ENCODE results near the gene KCNQ1.

The KCNQ1 gene

DNA sequence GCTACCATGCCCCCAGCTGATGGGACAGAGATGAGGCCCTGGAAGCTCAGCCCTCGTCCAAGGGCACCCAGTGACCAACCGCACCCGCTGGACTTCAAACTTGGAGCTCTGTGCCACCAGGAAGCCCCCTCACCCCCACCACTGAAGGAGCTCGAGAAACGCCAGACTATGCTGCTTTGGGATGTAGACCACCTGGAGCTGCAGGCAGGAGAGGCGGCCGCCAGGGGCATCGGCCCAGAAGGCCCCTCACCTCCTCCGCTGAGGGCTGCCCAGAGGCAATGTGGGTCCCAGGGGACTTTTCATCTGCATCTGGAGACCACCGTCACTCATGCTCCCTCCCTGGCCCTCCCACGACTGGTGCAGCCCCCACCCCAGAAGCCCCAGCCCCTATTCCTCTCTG lies 412.5 kb downstream of the KCNQ1 start:
- no peaks in the 10 kb centered on the region for H3K9me3 Mint-ChIP-seq
- H3K4me3 Mint-ChIP-seq: no peak overlapping the region
- ATAC-seq (no peak), DNase-seq (ENCODE audit: low spot score in 2 of 2) (no peak)
- no peaks in the 10 kb centered on the region for H3K36me3 Mint-ChIP-seq
- H3K27ac Mint-ChIP-seq: no peak overlapping the region
- no peaks in the 10 kb centered on the region for H3K4me1 Mint-ChIP-seq

DNA sequence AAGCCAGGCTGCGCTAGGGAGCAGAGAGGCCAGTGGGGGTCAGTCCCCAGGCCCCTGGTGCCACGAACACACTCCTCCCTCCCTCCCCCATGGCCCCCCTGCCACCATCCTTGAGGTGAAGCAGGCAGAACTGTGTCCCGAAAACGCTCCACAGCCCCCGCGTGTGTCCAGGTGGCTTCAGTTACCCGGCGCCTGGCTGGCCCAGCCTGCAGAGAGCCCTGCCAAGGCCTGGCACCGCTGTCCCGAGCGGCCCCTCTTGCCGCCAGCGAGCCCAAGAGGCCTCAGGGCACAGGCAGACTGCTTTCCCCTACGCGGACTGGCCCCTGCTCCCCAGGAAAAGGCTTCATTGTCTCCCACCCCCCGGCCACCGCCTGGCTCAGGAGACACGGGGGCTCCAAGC lies 413.1 kb downstream of the KCNQ1 start:
- Mint-ChIP-seq H3K36me3 (no peaks in the 10 kb centered on the region), H3K4me1 (no peaks in the 10 kb centered on the region), H3K27ac (no peak overlapping the region), H3K9me3 (no peaks in the 10 kb centered on the region), H3K4me3 (no peak overlapping the region)
- ATAC-seq: no peak
- no peak for DNase-seq (ENCODE audit: low spot score in 2 of 2)

DNA sequence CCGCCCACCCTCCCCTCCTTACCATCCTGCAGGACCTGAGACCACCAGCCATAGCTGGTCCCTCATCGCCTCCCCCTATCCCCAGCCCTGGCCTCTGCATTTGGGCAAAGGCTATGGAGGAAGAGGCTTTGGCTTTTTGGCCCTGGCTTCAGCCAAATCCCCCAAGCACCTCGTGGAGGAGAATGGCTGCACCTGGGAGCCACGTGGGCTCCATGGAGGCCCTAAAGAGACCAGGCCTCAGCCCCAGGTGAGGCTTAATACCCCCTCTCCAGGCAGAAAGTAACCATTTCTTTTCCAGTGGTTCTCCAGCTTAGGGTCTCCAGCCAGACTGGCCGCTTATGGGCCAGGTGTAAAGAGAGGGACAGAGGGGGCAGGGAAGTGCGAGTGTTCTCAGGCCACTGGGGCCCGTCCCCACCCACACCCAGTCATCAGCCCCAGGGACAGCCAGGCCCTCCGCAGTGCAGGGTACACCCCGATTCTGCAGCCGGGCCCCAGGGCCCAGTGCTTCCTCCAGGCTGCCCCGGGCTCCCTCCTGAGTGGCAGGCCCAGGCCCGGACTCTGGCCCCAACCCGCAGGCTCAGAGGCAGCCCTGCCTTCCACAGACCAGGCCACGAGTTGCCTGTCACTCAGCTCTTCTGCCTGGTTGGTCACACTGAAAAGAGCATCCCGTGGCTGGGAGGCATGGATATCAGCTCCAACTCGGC lies 414.3 kb downstream of the KCNQ1 start:
- Mint-ChIP-seq H3K27ac (no peak overlapping the region), H3K36me3 (no peaks in the 10 kb centered on the region), H3K4me3 (no peak overlapping the region)

DNA sequence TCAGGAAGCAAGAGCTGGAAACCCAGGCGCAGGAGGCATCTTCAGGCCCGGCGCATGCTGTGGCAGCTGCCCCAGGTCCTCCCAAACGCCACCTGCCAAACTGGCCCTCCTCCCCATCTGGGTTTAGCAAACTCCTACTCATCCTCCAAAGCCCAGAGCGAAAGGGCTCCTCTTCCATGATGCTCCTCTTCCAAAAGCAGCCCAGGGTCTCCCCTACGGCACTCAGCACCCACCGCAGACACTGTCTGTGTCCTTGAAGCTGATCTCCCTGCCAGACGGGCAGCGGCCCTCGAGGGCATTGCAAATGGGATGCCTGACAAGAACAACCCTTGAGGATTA lies 414.9 kb downstream of the KCNQ1 start:
- Mint-ChIP-seq H3K36me3 (no peaks in the 10 kb centered on the region), H3K4me3 (no peak overlapping the region), H3K9me3 (no peaks in the 10 kb centered on the region), H3K4me1 (no peaks in the 10 kb centered on the region), H3K27ac (no peak overlapping the region)
- DNase-seq (ENCODE audit: low spot score in 2 of 2) (no peak), ATAC-seq (no peak)

More for the DNA sequence above, 414.3 kb downstream of the KCNQ1 start:
- H3K9me3 Mint-ChIP-seq: no peaks in the 10 kb centered on the region
- H3K4me1 Mint-ChIP-seq: no peaks in the 10 kb centered on the region
- ATAC-seq (no peak), DNase-seq (ENCODE audit: low spot score in 2 of 2) (no peak)

DNA sequence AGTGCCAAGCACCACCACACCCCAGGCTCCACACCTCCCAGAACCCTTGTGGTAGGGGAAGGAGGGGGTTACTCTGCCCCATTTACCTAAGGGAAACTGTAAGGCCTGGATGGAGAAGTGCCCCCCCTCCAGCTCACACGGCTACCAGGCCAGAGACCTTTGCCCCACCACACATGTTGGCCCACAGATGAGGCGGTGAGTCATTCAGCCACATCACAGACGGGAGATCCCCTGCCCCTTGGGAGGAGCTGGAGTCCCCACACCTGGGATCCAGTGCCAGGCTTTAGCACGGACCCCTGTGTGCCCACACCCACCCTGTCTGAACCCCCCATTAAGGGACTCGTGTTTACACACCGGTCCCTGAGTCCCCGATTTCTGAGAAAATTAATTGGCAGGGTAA lies 415.8 kb downstream of the KCNQ1 start:
- Mint-ChIP-seq H3K27ac (no peak overlapping the region), H3K9me3 (no peaks in the 10 kb centered on the region), H3K4me1 (no peaks in the 10 kb centered on the region), H3K36me3 (no peaks in the 10 kb centered on the region), H3K4me3 (no peak overlapping the region)
- ATAC-seq: peak; percentile 73
- no peak for DNase-seq (ENCODE audit: low spot score in 2 of 2)

DNA sequence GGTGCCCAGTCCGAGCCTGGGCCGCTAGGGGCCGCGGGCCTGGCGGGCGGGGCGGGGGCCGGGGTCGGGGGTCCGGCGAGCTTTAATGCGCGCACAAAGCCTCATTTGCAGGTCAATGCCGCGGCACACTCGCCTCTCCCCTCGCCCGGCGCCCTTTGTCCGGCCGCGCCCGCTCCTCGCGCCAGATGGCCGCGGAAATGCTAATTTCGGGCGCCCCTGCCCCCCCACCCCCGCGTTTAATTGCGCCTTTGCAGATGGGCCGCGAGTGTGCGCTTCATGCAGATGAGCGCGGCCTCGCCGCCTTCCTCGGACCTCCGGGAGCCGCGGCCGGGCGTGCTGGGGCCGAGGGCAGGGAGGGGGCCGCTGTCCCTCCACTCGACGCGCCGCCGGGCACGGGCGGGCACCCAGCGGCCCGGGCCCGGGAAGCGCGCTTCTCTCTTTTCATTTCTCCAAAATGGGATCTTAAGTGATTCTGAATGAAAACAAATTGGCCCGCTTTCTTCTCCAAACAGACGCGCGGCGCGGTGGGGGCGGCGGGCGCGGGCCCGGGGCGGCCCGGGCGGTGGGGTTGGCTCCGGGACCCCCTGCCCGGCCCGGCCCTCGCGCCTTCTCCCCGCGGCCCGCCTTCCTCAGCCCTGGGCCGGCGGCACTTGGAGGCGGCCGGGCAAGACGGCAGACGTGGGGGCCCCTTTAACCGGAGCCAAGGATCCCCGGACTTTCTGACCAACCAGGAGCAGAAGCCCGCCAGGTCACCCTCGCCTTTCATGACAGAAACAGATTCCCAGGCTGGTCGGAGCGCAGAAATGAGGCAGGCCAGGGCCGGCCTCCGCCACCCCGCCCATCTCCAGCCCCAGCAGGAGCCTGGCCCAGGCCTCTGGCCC lies 417.8 kb downstream of the KCNQ1 start:
- Mint-ChIP-seq H3K4me3 (no peak overlapping the region), H3K9me3 (no peaks in the 10 kb centered on the region), H3K27ac (no peak overlapping the region), H3K36me3 (no peaks in the 10 kb centered on the region), H3K4me1 (no peaks in the 10 kb centered on the region)
- no peak for ATAC-seq
- DNase-seq (ENCODE audit: low spot score in 2 of 2): no peak

DNA sequence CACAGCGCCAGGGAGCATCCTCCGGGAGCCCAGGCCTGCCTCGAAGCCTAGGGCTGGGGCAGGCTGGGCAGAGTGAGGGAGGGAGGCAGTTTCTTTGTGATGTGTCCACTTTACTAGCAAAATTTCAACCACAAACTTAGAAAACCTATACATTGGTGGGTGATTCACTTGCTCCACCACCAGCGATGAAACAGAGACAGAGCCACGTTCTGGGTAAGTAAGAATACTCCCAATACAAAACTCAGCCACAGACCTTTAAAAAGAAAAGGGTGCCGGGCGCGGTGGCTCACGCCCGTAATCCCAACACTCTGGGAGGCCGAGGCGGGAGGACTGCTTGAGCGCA lies 418.4 kb downstream of the KCNQ1 start:
- H3K4me3 Mint-ChIP-seq: no peak overlapping the region
- no peak for DNase-seq (ENCODE audit: low spot score in 2 of 2)
- no peaks in the 10 kb centered on the region for H3K9me3 Mint-ChIP-seq
- H3K4me1 Mint-ChIP-seq: no peaks in the 10 kb centered on the region
- H3K27ac Mint-ChIP-seq: no peak overlapping the region
- H3K36me3 Mint-ChIP-seq: no peaks in the 10 kb centered on the region
- no peak for ATAC-seq

DNA sequence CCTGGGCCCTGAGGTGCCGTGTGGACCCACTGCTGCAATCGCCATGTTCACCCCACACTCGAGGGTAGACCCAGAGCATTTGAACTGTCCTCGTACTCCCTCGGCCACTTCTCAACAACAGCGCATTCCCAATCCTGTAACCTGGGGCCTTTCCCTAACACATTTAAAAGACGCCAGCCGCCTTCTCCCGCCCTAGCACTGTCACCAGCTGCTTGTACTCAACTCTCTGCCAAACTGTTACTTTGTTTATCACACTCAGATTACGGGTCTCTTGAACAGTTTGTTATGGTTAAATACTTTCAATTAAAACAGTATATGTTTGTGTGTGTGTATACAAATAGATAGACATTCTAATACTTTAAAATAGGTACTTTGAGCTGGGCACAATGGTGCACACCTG lies 420.1 kb downstream of the KCNQ1 start:
- H3K27ac Mint-ChIP-seq: no peak overlapping the region
- H3K9me3 Mint-ChIP-seq: no peaks in the 10 kb centered on the region
- no peak for ATAC-seq
- no peak overlapping the region for H3K4me3 Mint-ChIP-seq
- DNase-seq (ENCODE audit: low spot score in 2 of 2): no peak
- H3K36me3 Mint-ChIP-seq: no peaks in the 10 kb centered on the region
- H3K4me1 Mint-ChIP-seq: no peaks in the 10 kb centered on the region

DNA sequence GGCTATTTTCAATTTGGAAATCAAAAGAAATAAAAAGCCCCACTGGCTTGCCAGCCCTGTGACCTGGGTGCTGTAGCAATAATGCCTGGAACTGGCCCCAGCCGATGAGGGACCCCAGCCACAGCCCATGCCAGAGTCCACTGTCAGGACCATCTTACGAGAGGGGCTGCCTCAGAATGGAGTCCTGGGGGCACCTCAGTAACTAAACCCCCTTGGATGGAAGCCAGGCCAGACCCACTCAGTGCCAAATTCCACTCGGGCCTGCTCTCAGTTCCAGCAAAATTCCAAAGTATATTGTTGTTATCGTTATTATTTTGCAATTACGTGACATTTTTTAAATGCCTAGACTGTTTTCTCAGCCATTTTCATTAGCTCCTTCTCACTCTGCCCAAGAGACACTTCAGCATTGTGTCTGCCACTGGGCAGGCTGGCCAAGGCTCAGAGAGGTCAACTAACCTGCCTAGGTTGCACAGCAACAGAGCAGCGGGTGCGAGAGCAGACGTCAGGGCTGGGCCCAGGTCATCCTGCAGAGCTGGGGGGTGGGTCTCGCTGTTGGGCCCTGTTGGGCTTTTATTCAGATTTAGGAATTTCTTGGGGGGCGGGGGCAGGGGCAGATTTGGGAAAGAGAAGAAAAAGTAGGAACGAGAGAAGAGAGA lies 421.2 kb downstream of the KCNQ1 start:
- no peaks in the 10 kb centered on the region for H3K9me3 Mint-ChIP-seq
- no peaks in the 10 kb centered on the region for H3K36me3 Mint-ChIP-seq
- DNase-seq (ENCODE audit: low spot score in 2 of 2) (no peak), ATAC-seq (no peak)
- H3K4me3 Mint-ChIP-seq: no peak overlapping the region
- peaks cover 3% of the 10 kb centered on the region for H3K4me1 Mint-ChIP-seq
- H3K27ac Mint-ChIP-seq: no peak overlapping the region

DNA sequence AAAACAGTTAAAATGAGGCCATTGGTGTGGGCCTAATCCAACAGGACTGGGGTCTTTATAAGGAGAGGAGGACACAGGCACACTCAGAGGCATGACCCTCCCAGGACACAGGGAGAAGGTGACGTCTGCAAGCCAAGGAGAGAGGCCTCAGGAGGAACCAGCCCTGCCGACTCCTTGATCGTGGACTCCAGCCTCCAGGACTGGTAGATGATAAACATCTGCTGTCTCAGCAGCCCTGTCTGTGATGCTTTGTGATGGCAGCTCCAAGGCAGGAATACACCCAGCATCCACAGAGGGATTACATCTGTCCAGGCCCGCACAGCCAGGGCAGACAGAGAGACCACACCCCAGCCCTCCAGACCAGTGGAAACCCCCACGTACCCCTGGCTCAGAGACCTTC lies 422.3 kb downstream of the KCNQ1 start:
- ATAC-seq (no peak), DNase-seq (ENCODE audit: low spot score in 2 of 2) (no peak)
- Mint-ChIP-seq H3K27ac (no peak overlapping the region), H3K4me3 (no peak overlapping the region), H3K36me3 (peaks cover 7% of the 10 kb centered on the region), H3K4me1 (peaks cover 13% of the 10 kb centered on the region), H3K9me3 (no peaks in the 10 kb centered on the region)

DNA sequence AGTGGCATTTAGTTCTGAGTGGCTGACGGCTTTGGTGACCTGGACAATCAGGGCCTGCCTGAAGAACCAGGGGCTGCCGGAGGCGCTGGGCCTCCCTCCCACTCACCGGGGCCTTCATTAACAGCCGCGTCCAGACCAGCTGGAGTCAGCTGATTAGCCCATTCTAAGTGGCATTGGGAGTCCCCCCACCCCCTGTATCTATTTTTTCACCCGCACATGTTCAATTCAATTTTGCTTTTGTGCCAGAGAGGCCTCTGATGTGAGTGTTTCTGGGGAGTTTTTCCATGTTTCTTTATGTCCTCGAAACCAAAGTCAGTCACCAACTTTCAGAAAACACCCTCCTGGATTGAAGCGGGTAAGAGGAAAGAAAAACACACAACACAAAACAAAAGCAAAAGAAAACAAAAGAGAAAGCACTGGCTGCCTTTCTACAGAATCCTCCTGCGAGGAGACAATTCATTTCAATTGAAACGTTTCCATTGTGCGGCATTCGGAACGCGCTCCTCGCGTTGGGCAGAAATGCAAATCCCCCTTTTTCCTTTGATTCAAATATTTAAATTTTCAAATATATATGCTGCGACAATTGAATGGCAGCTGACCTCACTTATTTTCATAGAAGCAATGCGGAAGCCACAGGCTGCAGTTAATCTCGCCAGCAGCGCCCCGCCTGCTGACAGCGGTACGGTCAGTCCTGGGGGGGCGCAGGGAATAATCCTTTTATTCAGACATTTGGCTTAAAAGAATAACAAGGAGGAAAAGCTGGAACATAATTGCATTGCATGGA lies 423.1 kb downstream of the KCNQ1 start:
- no peak overlapping the region for H3K27ac Mint-ChIP-seq
- no peak for ATAC-seq
- peaks cover 13% of the 10 kb centered on the region for H3K4me1 Mint-ChIP-seq
- no peak for DNase-seq (ENCODE audit: low spot score in 2 of 2)
- no peaks in the 10 kb centered on the region for H3K9me3 Mint-ChIP-seq
- peak overlapping the region; percentile 20 for H3K4me3 Mint-ChIP-seq
- peaks cover 7% of the 10 kb centered on the region for H3K36me3 Mint-ChIP-seq

DNA sequence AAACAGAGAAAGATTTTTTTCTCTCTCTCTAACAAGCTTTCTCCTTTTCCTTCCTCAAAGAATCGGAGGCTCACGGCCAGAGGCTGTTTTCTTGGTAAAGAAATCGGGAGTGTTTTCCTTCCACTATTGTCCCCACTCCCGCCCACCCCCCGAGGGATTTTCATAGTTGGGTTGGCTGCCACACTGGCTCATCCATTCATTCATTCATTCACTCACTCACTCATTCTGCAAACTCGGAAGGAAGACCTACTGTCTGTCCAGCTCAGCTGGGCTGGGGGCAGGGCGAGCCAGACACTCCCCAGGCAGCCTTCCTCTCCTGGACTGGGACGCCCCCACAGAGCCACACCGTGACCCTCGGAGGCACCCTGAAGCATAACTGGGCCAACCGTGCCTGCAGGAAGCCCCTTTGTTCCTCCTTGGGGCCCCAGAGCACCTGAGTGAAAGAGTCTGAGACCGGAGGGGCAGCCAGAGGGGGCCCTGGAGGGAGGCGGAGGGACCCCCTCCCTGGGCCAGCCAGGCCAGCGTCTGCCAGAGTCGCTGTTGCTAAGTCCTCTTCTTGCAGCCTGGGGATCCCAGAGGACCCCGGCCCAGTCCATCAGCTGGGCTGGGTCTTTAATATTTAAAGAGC lies 423.8 kb downstream of the KCNQ1 start:
- DNase-seq (ENCODE audit: low spot score in 2 of 2) (no peak), ATAC-seq (no peak)
- no peaks in the 10 kb centered on the region for H3K9me3 Mint-ChIP-seq
- peak overlapping the region; percentile 20 for H3K4me3 Mint-ChIP-seq
- H3K4me1 Mint-ChIP-seq: peaks cover 13% of the 10 kb centered on the region
- peaks cover 7% of the 10 kb centered on the region for H3K36me3 Mint-ChIP-seq
- H3K27ac Mint-ChIP-seq: no peak overlapping the region

DNA sequence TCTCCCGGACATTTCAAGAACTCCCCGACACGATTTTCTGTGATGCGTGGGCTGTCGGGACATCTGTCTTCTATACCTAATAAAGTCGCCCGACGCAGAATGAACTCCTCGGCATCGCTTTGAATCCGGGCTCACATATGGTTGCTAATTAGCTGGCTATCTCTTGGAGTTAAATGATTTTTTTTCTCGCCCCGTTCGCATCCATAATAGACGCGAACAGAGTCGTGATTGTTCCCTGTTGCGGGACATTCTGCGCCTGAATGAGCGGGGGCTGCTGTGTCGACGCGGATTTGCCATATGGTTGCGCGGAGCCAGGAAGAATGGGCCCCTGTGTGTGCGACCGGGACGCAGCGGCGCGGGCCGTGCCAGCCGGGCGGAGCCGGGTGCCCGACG lies 424.3 kb downstream of the KCNQ1 start:
- H3K27ac Mint-ChIP-seq: no peak overlapping the region
- H3K36me3 Mint-ChIP-seq: peaks cover 7% of the 10 kb centered on the region
- H3K4me3 Mint-ChIP-seq: no peak overlapping the region
- no peaks in the 10 kb centered on the region for H3K9me3 Mint-ChIP-seq
- ATAC-seq (peak; percentile 30), DNase-seq (ENCODE audit: low spot score in 2 of 2) (no peak)
- peaks cover 13% of the 10 kb centered on the region for H3K4me1 Mint-ChIP-seq

DNA sequence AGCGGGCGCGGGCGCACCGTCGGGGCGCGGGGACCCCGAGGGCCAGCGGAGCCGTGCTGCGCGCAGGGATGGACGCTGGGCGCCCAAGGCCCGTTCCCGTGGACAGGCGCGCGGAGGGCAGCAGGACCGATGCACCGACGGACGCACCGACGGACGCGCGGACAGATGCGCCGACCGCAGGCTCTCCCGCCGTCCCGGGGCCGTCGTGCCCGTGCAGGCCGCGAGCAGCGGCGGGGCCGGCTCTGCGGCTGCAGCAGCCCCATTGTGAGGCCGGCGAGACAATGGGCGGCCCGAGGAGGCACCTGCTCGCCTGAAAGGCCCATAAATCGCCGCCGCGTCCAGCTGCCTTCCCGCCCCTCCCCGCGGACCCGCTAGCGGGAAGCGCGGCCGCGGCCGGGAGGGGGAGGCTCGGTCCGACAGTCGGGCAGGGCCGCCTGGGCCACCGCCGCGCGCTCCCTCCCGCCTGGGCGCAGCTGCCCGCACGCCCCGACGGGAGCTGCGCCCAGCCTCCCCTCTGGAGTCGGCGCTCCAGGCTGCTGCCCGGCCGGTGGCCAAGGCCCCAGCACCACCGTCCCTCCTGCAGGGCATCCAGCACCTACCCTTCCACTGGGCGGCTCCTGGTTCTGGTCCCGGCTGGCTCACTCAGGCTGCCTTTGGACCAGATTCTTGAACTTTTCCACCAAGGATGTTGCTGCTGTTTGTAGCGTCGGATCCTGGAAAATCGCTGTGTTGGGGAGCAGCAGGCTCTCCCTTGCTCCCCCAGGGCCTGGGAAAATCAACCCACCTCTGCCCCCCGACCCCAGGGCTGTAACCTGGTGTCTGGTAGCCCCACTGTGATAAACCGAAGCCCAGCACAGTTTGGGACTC lies 425.0 kb downstream of the KCNQ1 start:
- Mint-ChIP-seq H3K9me3 (no peaks in the 10 kb centered on the region), H3K27ac (no peak overlapping the region), H3K4me1 (peaks cover 13% of the 10 kb centered on the region), H3K36me3 (peaks cover 7% of the 10 kb centered on the region), H3K4me3 (no peak overlapping the region)
- DNase-seq (ENCODE audit: low spot score in 2 of 2): no peak
- no peak for ATAC-seq
